GM21367 (cell line): ENCODE measurements around the gene RNF20.
"Not testable (repeated sequence)": the region's sequence is repeated elsewhere in the genome, so short reads cannot be mapped to it uniquely, and the experiment has no call there.

Source experiments
- ATAC-seq: cut with Tn5 transposase; IDR thresholded peaks from one replicate; pipeline ENCODE4 v1.9.1; 2021; ENCODE audit not compliant: unreplicated experiment

Gene RNF20

GRCh38 chr9:101530076-101530711 is 3.5 kb upstream of the RNF20 start:
- ATAC-seq = peak; percentile 41

- ATAC-seq = no peak
Measured at GRCh38 chr9:101536351-101536750, 2.7 kb downstream of the RNF20 start.

- no peak for ATAC-seq
Measured at GRCh38 chr9:101536938-101537337, 3.3 kb downstream of the RNF20 start.

GRCh38 chr9:101540069-101540468 is 6.4 kb downstream of the RNF20 start:
- no peak for ATAC-seq

GRCh38 chr9:101543098-101543735 is 9.6 kb downstream of the RNF20 start:
- ATAC-seq = no peak

DNA sequence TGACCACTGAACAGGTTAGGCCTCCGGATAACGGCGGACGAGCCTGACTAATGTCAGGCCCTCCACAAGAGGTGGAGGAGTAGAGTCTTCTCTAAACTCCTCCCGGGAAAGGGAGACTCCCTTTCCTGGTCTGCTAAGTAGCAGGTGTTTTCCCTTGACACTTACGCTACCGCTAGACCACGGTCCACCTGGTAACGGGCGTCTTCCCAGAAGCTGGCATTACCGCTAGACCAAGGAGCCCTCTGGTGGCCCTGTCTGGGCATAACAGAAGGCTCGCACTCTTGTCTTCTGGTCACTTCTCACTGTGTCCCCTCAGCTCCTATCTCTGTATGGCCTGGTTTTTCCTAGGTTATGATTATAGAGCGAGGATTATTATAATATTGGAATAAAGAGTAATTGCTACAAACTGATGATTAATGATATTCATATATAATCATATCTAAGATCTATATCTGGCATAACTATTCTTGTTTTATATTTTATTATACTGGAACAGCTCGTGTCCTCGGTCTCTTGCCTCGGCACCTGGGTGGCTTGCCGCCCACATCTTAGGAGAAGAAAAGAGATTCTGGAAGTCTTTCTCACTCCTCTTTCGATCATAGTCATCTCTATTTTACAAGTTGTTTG is 15.9 kb downstream of the RNF20 start:
- ATAC-seq = not testable (repeated sequence)

GRCh38 chr9:101561740-101562139 is 28.1 kb downstream of the RNF20 start:
- no peak for ATAC-seq

DNA sequence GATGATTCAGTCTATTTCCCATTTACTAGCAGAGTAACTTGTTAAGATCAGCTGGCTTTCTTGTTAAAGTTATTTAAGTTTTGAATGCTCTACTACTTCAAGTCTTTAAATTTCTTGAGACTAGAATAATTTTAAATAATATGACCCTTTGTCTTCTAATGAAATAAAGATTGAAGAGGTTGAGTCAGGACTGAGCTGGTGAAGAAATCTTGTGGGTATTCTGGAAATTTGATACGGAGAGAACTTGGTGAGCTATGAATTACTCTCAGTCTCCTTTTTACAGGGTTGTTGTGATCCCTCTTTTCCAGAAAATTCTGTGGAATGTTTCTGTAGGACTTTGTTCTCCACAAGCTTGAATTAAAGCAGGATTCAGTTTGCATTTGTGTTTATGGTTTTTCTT is 29.3 kb downstream of the RNF20 start:
- ATAC-seq = no peak

DNA sequence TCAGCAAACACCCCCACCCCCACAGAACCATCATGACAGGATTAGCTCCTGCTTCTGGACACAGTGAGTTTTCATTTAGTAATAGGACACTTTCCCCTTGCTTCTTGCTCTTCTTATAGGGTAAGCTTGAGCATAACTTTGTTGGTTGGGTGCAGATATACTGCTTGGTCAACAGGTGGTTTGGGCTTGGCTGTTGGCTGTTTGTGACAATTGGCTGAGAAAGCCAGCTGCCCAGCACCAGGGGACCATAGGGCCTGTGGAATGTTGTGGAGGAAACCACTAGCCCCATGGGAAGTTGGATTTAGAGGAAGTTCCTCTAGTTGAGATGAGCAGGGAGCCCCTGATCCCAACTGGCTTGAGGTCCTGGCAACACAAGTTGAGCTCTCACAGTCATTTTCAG is 30.6 kb downstream of the RNF20 start:
- ATAC-seq = no peak

DNA sequence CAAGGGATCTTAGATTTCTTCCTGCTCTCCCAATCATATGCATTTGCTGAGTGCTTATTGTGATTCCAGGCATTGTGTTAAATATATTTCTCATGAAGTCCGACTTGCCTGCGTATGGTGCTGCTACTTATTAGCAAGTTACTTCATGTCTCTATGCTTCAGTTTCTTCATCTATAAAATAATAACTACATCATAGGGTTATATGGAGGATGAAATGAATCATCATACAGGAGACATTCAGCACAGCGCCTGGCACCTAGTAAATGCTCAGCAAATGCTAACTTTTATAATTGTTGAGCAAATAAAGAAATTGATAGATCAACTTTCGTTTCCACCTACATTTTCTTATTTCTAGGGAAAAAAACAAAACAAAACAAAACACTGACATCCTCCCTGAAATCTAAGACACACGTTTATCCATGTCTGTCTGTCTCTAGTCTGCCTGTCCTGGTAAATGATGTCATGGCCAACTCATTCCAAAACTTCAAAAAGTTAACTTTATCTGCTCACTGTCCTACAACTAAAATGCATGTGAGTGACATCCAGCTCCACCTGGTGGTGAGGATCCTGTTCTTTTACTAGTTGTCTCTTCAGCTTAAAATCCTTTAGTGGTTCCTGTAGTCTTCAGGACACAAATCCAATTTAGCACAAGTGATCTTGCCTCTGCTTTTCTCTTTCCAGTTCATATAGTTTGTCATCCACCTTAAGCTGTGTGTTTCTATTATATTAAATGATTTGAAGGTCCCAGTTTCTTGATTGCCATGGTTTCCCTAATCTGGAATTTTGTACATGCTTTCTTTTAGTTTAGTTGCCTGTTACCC is 33.5 kb downstream of the RNF20 start:
- ATAC-seq = peak; percentile 67

- no peak for ATAC-seq
Measured at GRCh38 chr9:101567725-101568350, 34.2 kb downstream of the RNF20 start.

DNA sequence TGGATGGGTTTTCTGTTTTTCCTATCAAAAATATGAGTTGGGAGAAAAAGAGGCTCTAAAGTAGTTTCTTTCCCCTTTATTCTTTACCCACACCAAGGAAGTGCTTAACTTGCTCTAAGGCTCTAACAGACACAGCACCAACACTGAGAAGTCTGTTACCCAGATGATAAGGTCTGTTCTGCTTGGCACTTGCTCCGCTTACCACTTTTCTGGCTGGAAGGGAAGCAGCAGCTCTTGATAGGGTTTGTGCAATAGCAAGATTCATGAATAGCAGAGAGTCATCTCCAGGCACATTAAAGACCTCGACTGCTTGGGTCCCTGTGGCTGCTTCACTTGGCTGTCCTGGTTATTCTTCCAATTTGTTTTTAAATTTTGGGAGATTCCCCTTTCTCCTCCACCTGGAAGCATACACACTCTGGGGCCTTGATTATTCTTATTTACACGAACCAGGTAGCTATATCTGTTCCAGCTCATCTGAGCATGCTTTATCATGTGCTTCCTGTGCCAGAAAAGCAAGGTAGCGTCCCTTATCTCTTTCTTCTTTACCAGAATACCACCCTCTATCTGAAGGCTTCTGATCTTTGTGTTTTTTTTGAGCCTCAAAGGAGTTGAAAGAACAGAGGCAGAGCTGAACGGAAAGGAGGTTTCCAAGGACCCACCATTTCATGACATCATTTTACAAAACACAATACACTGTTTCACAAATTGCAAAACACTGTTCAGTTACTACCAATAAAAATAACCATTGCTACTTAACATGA is 36.3 kb downstream of the RNF20 start:
- no peak for ATAC-seq

DNA sequence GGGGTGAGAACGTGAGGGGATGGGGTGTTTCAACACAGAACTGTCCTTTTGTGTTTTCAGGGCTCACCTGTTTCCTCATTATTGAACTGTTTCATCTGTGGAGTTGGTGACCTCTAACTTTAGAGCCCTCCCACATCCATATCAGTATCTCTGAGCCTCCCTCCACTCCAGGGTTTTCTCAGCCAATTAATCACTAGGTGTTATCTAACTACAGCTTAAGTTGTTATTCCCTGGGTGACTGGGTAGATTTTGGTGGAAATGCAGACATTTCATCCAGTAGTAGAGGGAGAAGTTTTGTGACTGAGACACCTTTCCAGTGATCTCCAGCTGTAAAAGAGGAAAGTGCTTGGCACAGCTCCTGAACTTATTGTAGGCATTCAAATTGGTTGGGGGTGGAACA is 37.5 kb downstream of the RNF20 start:
- no peak for ATAC-seq

GRCh38 chr9:101572316-101572715 is 38.7 kb downstream of the RNF20 start:
- no peak for ATAC-seq

DNA sequence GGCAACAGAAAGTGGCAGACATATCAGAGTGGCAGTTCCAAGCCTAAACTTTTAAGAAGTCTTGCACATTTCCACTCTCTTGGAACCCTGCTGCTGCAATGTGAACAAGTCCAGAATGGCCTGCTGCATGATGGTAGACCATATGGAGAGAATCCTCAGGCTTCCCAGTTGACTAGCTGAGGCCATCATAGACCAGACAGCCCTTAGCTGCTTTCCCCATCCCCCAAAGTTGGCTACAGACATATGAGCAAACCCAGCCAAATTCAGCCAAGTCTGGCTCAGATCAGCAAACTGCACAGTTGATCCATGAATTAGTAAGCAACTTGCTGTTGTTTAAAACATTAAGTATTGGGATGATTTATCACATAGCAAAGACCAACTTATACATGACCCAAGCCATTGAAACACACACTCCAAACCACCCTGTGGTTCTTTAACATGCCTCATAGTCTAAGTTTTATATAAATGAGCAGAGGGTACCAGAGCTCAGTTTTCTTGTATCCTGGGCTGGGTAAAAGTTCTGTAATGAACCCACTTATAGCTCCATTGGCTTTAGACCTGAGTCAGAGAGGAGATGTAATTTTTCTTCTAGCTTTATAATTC is 41.2 kb downstream of the RNF20 start:
- ATAC-seq = no peak

- peak; percentile 82 for ATAC-seq
Measured at GRCh38 chr9:101578378-101578777, 44.7 kb downstream of the RNF20 start.

- no peak for ATAC-seq
Measured at GRCh38 chr9:101579711-101580545, 46.3 kb downstream of the RNF20 start.

DNA sequence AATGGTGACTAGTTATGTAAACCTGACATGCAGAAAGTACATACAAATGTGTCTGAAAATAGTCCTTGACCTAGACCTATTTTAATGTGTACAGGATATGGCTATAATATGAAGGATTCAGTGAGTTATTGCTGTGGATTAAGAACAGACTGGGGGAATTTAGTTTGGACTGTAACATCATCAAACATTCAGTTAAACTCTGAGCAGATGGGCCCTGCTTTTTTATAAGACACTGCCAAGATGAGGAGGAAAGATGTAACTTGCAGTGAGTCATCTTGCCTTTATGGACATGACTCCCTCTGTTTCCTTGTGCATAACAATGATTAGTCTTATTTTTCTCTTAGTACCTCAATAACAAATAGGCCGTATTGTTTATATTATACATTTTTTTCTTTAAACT is 48.9 kb downstream of the RNF20 start:
- ATAC-seq = no peak

DNA sequence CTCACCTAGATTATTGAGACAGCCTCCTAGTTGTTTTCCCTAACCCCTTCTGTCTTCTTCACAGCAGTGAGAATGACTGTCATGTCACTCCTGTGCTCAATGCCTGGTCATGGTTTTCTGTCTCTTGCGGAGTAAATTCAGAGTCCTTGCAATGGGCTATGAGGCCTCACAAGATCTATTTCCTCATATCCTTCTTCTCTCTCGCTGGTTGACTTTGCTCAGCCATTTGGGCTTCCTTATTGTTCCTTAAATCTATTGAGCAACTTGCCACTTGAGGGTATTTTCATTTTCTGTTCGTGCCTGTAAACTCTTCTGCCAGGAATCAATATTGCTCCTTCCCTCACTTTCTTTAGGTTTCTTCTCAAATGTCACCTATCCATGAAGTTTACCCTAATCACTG is 52.1 kb downstream of the RNF20 start:
- ATAC-seq = no peak
